Renal cortex interstitium (tissue), 11 donors: Measurements from ENCODE around the gene PRR16. TPM values are rescaled to one million over a fixed set of nuclear protein-coding genes. Genes with fewer than 3 reads are reported as not detected.

ENCODE experiments used
- DNase-seq, 11 donors: peaks; one replicate each; pipeline ENCODE4 v3.0.0-alpha.2; 2013; ENCODE audit warnings: low read depth in 9 of 11, low spot score in 4 of 11; ENCODE audit errors: extremely low read depth in 1 of 11
- polyA plus RNA-seq, 3 donors: library from polyadenylated mRNA; unstranded; fragments of 120-200 nt; gene quantifications; one replicate each; pipeline ENCODE4 v1.2.1, GENCODE V29; 2013; ENCODE audit not compliant: insufficient read length in 3 of 3

The PRR16 gene
- polyA plus RNA-seq, 3 donors = 3.0 to 3.1 (median 3.0) TPM

- DNase-seq = no peak
These were observed 80.9 kb downstream of the PRR16 start for GRCh38 chr5:120545007-120545406.

GRCh38 chr5:120545951-120546350, 81.9 kb downstream of the PRR16 start:
- DNase-seq = no peak

GRCh38 chr5:120546922-120547321, 82.8 kb downstream of the PRR16 start:
- no peak for DNase-seq

GRCh38 chr5:120550358-120550757, 86.3 kb downstream of the PRR16 start:
- no peak for DNase-seq

- no peak for DNase-seq
These were observed 88.5 kb downstream of the PRR16 start for GRCh38 chr5:120552638-120553037.

- DNase-seq = no peak
These were observed 91.2 kb downstream of the PRR16 start for GRCh38 chr5:120555345-120555744.

- DNase-seq = no peak
These were observed 99.9 kb downstream of the PRR16 start for GRCh38 chr5:120564013-120564412.

GRCh38 chr5:120567066-120567465, 103.0 kb downstream of the PRR16 start:
- no peak for DNase-seq

- DNase-seq = no peak
These were observed 103.8 kb downstream of the PRR16 start for GRCh38 chr5:120567921-120568320.

GRCh38 chr5:120568711-120569110, 104.6 kb downstream of the PRR16 start:
- DNase-seq = no peak

GRCh38 chr5:120576588-120576987, 112.5 kb downstream of the PRR16 start:
- DNase-seq = no peak

- no peak for DNase-seq
These were observed 118.5 kb downstream of the PRR16 start for GRCh38 chr5:120582635-120583034.

GRCh38 chr5:120586646-120587045, 122.5 kb downstream of the PRR16 start:
- DNase-seq = no peak

- peak in 2 of 11 donors; percentile 0 to 1 for DNase-seq
These were observed 127.8 kb downstream of the PRR16 start for GRCh38 chr5:120591911-120592310.

GRCh38 chr5:120599576-120599975, 135.5 kb downstream of the PRR16 start:
- DNase-seq = no peak

- DNase-seq = no peak
These were observed 136.5 kb downstream of the PRR16 start for GRCh38 chr5:120600639-120601038.

- no peak for DNase-seq
These were observed 137.9 kb downstream of the PRR16 start for GRCh38 chr5:120602033-120602432.

GRCh38 chr5:120604884-120605283, 140.8 kb downstream of the PRR16 start:
- DNase-seq = no peak

GRCh38 chr5:120605325-120606079, 141.4 kb downstream of the PRR16 start:
- no peak for DNase-seq

- DNase-seq = no peak
These were observed 145.5 kb downstream of the PRR16 start for GRCh38 chr5:120609570-120609969.

- no peak for DNase-seq
These were observed 146.0 kb downstream of the PRR16 start for GRCh38 chr5:120610145-120610544.
